Hepatocyte (in vitro differentiated cells): Measurements from ENCODE around the gene VILL. TPM values are rescaled to one million over a fixed set of nuclear protein-coding genes. Genes with fewer than 3 reads are reported as not detected.
A peak's percentile ranks its signal among the peaks of the same experiment; 100 is the strongest.

Experiments used
- DNase-seq: peaks from one replicate; pipeline ENCODE4 v3.0.0-alpha.2; 2016; ENCODE audit warnings: low spot score
- H2AFZ ChIP-seq: fragments of 200-600 bp; sonication (generic); 2 replicates; pipeline ENCODE4 v1.6.0; 2016; ENCODE audit warnings: antibody characterized with exemption, mild to moderate bottlenecking
- H3K27ac ChIP-seq: fragments of 200-600 bp; sonication (generic); 2 replicates; pipeline ENCODE4 v1.5.1; 2016; ENCODE audit warnings: mild to moderate bottlenecking
- H3K27me3 ChIP-seq: fragments of 200-600 bp; sonication (generic); 2 replicates; pipeline ENCODE4 v1.6.1; 2016
- H3K36me3 ChIP-seq: fragments of 200-600 bp; sonication (generic); replicated peaks from 2 replicates; pipeline ENCODE4 v1.5.1; 2016; ENCODE audit warnings: low read depth; ENCODE audit not compliant: insufficient read depth
- H3K4me1 ChIP-seq: fragments of 200-600 bp; sonication (generic); 2 replicates; pipeline ENCODE4 v1.5.1; 2016; ENCODE audit warnings: mild to moderate bottlenecking, moderate library complexity; ENCODE audit not compliant: insufficient read depth
- H3K4me2 ChIP-seq: fragments of 200-600 bp; sonication (generic); 2 replicates; pipeline ENCODE4 v1.6.0; 2016
- H3K4me3 ChIP-seq: fragments of 200-600 bp; sonication (generic); 2 replicates; pipeline ENCODE4 v1.5.1; 2016; ENCODE audit warnings: mild to moderate bottlenecking
- H3K79me2 ChIP-seq: fragments of 200-600 bp; sonication (generic); 2 replicates; pipeline ENCODE4 v1.6.0; 2017; ENCODE audit warnings: mild to moderate bottlenecking
- H3K9me2 ChIP-seq: fragments of 200-600 bp; sonication (generic); replicated peaks from 2 replicates; pipeline ENCODE4 v1.6.0; 2017; ENCODE audit warnings: mild to moderate bottlenecking; ENCODE audit not compliant: insufficient read depth
- H3K9me3 ChIP-seq: fragments of 200-600 bp; sonication (generic); 2 replicates; pipeline ENCODE4 v1.5.1; 2016; ENCODE audit warnings: low read depth, mild to moderate bottlenecking
- H4K20me1 ChIP-seq: fragments of 200-600 bp; sonication (generic); 2 replicates; pipeline ENCODE4 v1.6.0; 2016; ENCODE audit warnings: mild to moderate bottlenecking; ENCODE audit not compliant: insufficient read depth, poor library complexity, severe bottlenecking
- CTCF ChIP-seq: fragments of 200-600 bp; sonication (generic); IDR thresholded peaks from 2 replicates; pipeline ENCODE4 v1.5.1; 2016; ENCODE audit warnings: antibody characterized with exemption, mild to moderate bottlenecking; ENCODE audit not compliant: poor library complexity
- EZH2 ChIP-seq: fragments of 200-600 bp; sonication (generic); IDR thresholded peaks from 2 replicates; pipeline ENCODE4 v1.6.1; 2016; ENCODE audit warnings: antibody characterized with exemption, mild to moderate bottlenecking, borderline replicate concordance
- EZH2phosphoT487 ChIP-seq: fragments of 200-600 bp; sonication (generic); IDR thresholded peaks from one replicate; pipeline ENCODE4 v1.6.1; 2018; ENCODE audit warnings: antibody characterized with exemption, mild to moderate bottlenecking, low read depth, moderate library complexity; ENCODE audit not compliant: unreplicated experiment, severe bottlenecking
- WGBS: methylation state at CpG from one replicate; pipeline ENCODE4 v1.1.6; 2016; ENCODE audit warnings: low lambda C conversion rate; ENCODE audit errors: missing lambda C conversion rate; 5-methylcytosine and 5-hydroxymethylcytosine counted together
- polyA plus RNA-seq: library from polyadenylated mRNA; unstranded; fragments of >200 nt; fragmentation: Nextera tagmentation; extraction: Ambion mirVana; gene quantifications from 2 replicates; pipeline ENCODE4 v1.2.1, GENCODE V29; 2016
- total RNA-seq: library from RNA; depleted of rRNA; stranded (reverse); fragments of >200 nt; gene quantifications from 2 replicates; pipeline ENCODE4 v1.2.3, GENCODE V29; 2014

Gene VILL
- total and polyA plus RNA-seq, 2 experiments from 2014 or later: 39.3 to 47.4 TPM

GRCh38 chr3:37982331-37982730 lies 8.3 kb upstream of the VILL start:
- no peak for DNase-seq
- no peak overlapping the region for H2AFZ ChIP-seq
- TF ChIP-seq EZH2phosphoT487: no peak
- no peak for TF ChIP-seq CTCF
- TF ChIP-seq EZH2: no peak
- no peak overlapping the region for H3K4me3 ChIP-seq
- WGBS: 93% methylated on average over 1 of the region's 1 CpG
- H3K4me1 ChIP-seq: peaks cover 25% of the 10 kb centered on the region
- H3K79me2 ChIP-seq: no peaks in the 10 kb centered on the region
- H3K27ac ChIP-seq: no peak overlapping the region
- no peaks in the 10 kb centered on the region for H3K36me3 ChIP-seq
- no peaks in the 10 kb centered on the region for H3K9me2 ChIP-seq
- no peaks in the 10 kb centered on the region for H4K20me1 ChIP-seq
- H3K9me3 ChIP-seq: no peaks in the 10 kb centered on the region
- no peaks in the 10 kb centered on the region for H3K27me3 ChIP-seq
- H3K4me2 ChIP-seq: no peak overlapping the region

DNA sequence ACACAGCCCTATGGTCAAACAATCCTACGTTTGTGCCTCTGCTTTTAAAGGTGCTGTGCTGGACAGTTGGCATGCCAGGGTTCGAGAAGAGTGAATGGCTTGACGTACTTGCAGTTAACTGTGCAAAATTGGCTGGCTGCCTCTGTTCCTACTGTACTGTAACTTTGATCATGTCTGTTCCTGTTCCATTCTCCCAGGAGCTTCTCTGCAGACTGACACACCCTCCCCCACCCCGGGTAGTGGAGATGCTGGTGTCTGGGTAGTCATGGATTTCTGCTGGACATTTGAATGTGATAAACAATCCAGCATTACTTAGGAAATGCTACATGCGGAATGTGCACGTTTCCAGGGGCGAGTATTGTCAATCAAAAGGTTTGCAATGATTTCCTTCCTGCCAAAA lies 6.5 kb upstream of the VILL start:
- WGBS: 89% methylated on average over 7 of the region's 7 CpGs
- TF ChIP-seq EZH2 (no peak), EZH2phosphoT487 (no peak), CTCF (no peak)
- Histone ChIP-seq H3K36me3 (no peaks in the 10 kb centered on the region), H3K79me2 (peaks cover 6% of the 10 kb centered on the region), H3K4me1 (peaks cover 34% of the 10 kb centered on the region), H3K9me2 (no peaks in the 10 kb centered on the region), H4K20me1 (no peaks in the 10 kb centered on the region), H2AFZ (no peak overlapping the region), H3K9me3 (no peaks in the 10 kb centered on the region), H3K27me3 (no peaks in the 10 kb centered on the region), H3K4me2 (no peak overlapping the region), H3K27ac (no peak overlapping the region), H3K4me3 (no peak overlapping the region)
- no peak for DNase-seq

DNA sequence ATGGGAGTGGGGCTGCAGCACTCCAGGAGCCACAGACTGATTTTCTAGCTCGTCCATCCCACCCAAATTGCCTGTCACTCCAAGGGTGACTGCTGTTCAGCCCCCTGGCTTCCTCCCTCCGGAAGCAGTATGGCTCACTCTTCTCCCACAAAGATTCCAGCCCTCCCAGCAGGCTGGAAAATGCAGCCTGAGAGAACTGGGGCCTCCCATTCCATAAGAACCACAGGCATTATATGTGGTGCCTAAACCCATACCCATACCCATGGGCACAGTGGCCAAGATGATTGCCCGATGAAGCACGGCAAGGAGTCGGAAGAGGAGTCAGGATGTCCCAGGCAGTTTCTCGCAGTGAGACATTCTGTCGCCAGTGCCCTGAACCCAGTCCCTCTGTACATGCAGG lies 6.0 kb upstream of the VILL start:
- H3K4me3 ChIP-seq: no peak overlapping the region
- no peak overlapping the region for H3K4me2 ChIP-seq
- WGBS: 96% methylated on average over 7 of the region's 7 CpGs
- H3K27ac ChIP-seq: peak overlapping the region; percentile 93
- TF ChIP-seq EZH2 (no peak), EZH2phosphoT487 (no peak), CTCF (no peak)
- no peak overlapping the region for H2AFZ ChIP-seq
- H3K27me3 ChIP-seq: no peaks in the 10 kb centered on the region
- no peak for DNase-seq
- peaks cover 7% of the 10 kb centered on the region for H3K79me2 ChIP-seq
- no peaks in the 10 kb centered on the region for H3K36me3 ChIP-seq
- no peaks in the 10 kb centered on the region for H4K20me1 ChIP-seq
- peaks cover 34% of the 10 kb centered on the region for H3K4me1 ChIP-seq
- no peaks in the 10 kb centered on the region for H3K9me3 ChIP-seq
- no peaks in the 10 kb centered on the region for H3K9me2 ChIP-seq

GRCh38 chr3:37985637-37986320 lies 4.8 kb upstream of the VILL start:
- Histone ChIP-seq H3K4me3 (no peak overlapping the region), H4K20me1 (no peaks in the 10 kb centered on the region), H3K36me3 (no peaks in the 10 kb centered on the region), H3K27me3 (no peaks in the 10 kb centered on the region), H2AFZ (no peak overlapping the region), H3K4me2 (peak overlapping the region; percentile 60), H3K79me2 (peaks cover 7% of the 10 kb centered on the region), H3K9me2 (no peaks in the 10 kb centered on the region), H3K4me1 (peaks cover 43% of the 10 kb centered on the region), H3K27ac (peak overlapping the region; percentile 93), H3K9me3 (no peaks in the 10 kb centered on the region)
- DNase-seq: no peak
- TF ChIP-seq EZH2 (no peak), CTCF (peak; percentile 9)
- 89% methylated on average over 8 of the region's 8 CpGs for WGBS
